Measurements from ENCODE around the gene GNAS.

DNA sequence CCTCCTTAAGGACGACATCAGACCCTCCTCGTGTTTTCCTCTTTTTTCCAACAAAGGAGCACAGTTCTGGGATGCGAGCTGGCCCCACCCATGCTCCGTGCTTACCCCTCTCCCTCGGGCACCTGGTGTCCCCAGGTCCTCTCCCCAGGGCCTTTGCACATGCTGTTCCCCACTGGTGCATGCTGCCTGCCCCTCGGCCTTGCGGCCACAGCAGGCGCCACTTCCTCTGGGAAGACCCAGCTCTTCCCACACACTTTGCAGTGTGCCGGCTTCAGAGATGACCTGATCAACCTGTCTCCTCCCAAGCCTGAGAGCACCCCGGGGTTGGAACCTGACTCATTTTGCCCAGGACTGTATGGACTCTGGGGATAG lies 41.7 kb upstream of the GNAS start:
- TF ChIP-seq ARNT (IDR thresholded peaks at IDR 0.05) (no peak), ELF4 (IDR thresholded peaks at IDR 0.05) (no peak), NFRKB (IDR thresholded peaks at IDR 0.05) (no peak), SP1 (IDR thresholded peaks at IDR 0.05) (no peak), TARDBP (IDR thresholded peaks at IDR 0.05) (no peak), BHLHE40 (IDR thresholded peaks at IDR 0.05; ENCODE audit: borderline replicate concordance) (no peak)
